GM19239 (cell line): ENCODE data around the gene STRN4.

Experiments used
- DNase-seq: peaks from one replicate; pipeline ENCODE4 v3.0.0; 2011; ENCODE audit warnings: low spot score; ENCODE audit not compliant: insufficient read length
- FAIRE-seq: peaks from 2 replicates; lab custom pipeline; 2011; peaks lifted over from hg19 to GRCh38; lab: Jason Lieb, UNC

Gene STRN4

DNA sequence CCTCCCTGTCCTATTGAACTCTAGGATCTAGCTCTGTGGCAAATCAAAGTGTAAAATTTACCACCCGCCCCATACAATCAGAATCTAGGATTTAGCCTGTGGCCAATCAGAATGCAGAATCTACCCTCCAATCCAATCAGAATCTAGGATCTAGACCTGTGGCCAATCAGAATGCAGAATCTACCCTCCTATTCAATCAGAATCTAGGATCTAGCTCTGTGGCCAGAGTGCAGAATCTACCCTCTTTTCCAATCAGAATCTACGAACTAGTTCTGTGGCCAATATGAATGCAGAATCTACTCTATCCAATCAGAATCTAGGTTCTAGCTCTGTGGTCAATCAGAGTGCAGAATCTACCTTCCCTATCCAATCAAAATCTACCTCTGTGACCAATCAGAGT is 55.1 kb downstream of the STRN4 start:
- no peak for FAIRE-seq

DNA sequence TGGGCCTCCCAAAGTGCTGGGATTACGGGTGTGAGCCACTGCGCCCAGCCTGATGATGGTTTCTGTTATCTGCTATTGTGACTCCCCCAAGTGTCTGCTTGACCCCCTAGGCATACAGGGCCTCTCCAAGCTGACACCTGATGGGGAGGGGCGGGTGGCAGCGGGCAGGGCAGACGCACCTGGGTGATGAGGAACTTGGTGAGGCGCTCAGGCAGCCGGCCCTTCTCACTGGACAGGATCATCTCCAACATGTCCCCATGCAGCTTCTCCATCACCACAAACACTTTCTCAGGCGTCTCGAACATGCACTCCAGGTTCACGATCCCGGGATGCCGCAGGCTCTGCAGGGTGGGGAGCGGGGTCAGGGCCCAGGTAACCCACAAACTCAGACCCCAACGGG is 56.9 kb downstream of the STRN4 start:
- no peak for DNase-seq
- no peak for FAIRE-seq

More for the DNA sequence above, 55.1 kb downstream of the STRN4 start:
- no peak for DNase-seq

DNA sequence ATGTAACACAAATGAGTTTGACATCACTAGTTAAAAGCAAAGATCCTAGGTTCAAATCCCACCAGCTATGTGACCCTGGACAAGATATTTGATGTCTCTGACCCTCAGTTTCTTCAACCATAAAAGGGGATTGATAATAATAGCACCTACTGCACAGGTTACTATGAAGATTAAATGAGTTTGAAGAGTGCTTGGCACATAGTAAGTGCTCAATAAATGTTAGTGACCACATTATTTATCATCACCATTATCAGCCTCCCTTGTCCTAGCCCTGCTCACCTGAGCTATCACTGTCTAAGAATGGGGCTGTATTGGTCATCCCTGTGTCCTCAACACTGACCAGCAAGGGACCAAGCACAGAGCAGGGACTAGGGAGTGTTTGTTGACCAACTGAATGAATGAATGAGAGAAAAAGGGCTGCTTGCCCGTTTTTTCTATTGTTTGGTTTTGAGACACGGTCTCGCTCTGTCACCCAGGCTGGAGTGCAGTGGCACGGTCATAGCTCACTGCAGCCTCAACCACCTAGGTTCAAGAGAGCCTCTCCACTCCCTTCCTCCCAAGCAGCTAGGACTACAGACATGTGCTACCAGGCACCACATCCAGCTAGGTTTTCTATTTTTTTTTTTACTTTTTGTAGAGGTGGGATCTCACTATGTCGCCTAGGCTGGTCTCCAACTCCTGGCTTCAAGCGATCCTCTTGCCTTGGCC is 58.7 kb downstream of the STRN4 start:
- FAIRE-seq, result no peak
- DNase-seq, result no peak

DNA sequence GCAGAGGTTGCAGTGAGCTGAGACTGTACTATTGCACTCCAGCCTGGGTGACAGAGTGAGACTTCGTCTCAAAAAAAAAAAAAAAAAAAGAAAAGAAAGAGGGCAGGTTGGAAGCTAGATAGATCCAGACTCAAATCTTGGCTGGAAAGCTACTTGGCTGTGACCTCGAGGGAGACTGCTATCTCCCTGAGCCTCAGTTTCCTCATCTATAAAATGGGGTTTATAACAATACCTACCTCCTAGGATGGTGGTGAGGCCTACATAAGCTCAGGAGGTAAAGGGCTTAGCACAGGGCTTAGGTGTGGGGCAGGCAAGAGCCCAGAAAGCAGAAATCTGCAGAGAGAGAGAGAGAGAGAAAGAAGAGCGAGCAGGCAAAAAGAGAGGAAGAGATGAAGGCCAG is 61.1 kb downstream of the STRN4 start:
- FAIRE-seq, result no peak
- DNase-seq, result no peak

DNA sequence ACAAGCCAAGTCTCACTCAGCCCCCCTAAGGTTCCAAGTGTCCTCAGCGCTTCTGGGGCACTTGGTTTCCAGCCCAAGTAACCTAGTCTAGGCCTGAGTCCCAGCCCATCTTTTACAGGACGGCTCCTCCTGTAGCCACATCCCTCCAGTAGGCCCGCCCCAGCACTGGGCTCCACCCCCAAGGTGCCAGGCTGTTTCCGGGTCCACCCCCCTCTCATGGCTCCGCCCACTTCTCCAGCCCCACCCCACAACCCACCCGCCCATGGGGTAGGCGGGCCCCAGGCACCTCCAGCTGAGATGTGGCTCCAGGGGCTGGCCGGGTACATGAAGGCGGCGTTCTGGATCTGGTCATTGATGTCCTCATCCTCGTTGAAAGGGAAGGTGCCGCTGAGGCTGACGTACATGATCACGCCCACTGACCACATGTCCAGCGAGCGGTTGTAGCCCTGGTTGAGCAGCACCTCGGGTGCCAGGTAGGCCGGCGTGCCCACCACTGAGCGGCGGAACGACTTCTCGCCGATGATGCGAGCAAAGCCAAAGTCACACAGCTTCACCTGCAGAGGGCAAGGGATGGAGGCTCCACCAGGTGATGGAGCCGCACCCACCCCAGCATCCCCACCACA is 68.0 kb downstream of the STRN4 start:
- DNase-seq, result peak; percentile 48
- peak; percentile 45 for FAIRE-seq

DNA sequence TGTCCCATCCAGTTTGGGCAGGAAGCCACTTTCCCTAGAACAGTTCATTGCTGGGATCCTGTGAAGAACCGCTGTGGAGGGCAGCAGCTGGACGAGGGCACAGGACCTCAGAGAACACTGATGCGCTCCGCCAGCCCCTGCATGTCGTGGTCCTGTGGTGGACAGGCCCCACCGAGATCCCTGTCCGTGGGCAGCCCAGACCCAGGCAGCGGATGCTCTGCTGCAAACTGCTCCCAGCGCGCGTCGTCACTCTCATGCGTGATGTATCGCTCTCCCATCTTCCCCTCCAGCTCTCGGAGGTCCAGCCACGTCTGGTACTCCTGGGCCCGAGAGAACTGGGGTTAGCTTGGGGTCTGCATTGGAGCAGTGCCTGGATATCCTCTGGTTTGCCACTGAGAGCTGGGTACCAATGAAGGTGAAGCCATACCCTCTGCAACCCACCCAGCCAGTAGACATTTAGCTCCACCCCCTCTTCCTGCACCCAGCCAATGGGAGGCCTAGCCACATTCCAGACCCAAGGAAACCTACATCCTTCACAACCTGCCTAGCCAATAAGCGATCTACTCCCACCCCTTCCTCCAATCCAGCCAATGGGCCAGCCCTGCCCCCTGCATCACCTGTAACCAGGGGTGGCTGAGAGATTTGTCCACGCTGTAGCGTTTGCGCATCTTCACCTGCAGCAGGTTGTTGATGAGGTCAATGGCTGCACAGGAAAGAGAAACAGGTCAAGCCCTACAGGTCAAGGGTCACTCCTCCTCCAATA is 71.7 kb downstream of the STRN4 start:
- DNase-seq (no peak), FAIRE-seq (no peak)

DNA sequence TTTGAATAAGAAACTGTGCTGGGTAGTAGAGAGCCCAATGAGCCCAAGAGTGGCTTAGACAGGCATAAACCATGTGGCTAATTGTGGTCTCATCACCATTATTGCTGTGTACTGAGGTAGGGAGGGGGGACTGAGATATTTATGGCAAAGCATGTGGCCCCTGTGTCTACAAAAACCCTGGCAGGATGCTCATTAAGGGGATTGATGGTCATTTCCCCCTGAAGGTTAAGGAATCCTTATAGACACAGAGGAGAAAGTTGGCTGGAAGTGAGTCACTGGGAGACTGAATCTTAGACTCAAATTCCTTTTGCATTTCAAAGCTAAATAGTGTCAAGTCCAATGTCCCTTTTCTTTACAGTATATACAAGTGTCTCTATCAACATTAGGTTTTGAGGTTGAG is 75.4 kb downstream of the STRN4 start:
- no peak for DNase-seq
- FAIRE-seq, result no peak
